Neural cell (in vitro differentiated cells): ENCODE measurements around the gene FSD2. TPM values are rescaled to one million over a fixed set of nuclear protein-coding genes. Genes with fewer than 3 reads are reported as not detected.

Experiments
- H2AFZ ChIP-seq: fragments of 200-600, 300-800 bp; sonication (generic), shearing (Covaris generic); 2 replicates; pipeline ENCODE4 v1.6.0; 2014; ENCODE audit warnings: low read depth, mild to moderate bottlenecking, antibody characterized with exemption, low read length, moderate library complexity
- H3F3A ChIP-seq: fragments of 200-600 bp; shearing (Covaris generic); 2 replicates; pipeline ENCODE4 v1.6.1; 2016; ENCODE audit warnings: mild to moderate bottlenecking, moderate library complexity, mixed read lengths, antibody characterized with exemption, low read length; ENCODE audit not compliant: insufficient read depth, poor library complexity, severe bottlenecking
- H3K27ac ChIP-seq: fragments of 200-600, 300-800 bp; sonication (generic), shearing (Covaris generic); 2 replicates; pipeline ENCODE4 v1.5.1; 2014; ENCODE audit warnings: mild to moderate bottlenecking, low read length, moderate library complexity
- H3K27me3 ChIP-seq: fragments of 300-800, 200-600 bp; sonication (generic), shearing (Covaris generic); 2 replicates; pipeline ENCODE4 v1.6.0; 2014; ENCODE audit warnings: mild to moderate bottlenecking, low read depth, low read length, moderate library complexity; ENCODE audit not compliant: insufficient read depth
- H3K36me3 ChIP-seq: fragments of 300-800, 200-600 bp; sonication (generic), shearing (Covaris generic); 2 replicates; pipeline ENCODE4 v1.5.1; 2014; ENCODE audit warnings: mild to moderate bottlenecking, antibody characterized with exemption, low read length, moderate library complexity; ENCODE audit not compliant: insufficient read depth
- H3K4me2 ChIP-seq: fragments of 300-800, 200-600 bp; sonication (generic), shearing (Covaris generic); 2 replicates; pipeline ENCODE4 v1.6.0; 2014; ENCODE audit warnings: mild to moderate bottlenecking, low read length
- H3K4me3 ChIP-seq: fragments of 300-800, 200-600 bp; sonication (generic), shearing (Covaris generic); 2 replicates; pipeline ENCODE4 v1.5.1; 2014; ENCODE audit warnings: mild to moderate bottlenecking, low read length, moderate library complexity
- H3K79me2 ChIP-seq: fragments of 200-600 bp; shearing (Covaris generic); replicated peaks from 2 replicates; pipeline ENCODE4 v1.6.0; 2014; ENCODE audit warnings: mild to moderate bottlenecking, low read length, moderate library complexity; ENCODE audit not compliant: insufficient read depth
- H3K9ac ChIP-seq: fragments of 300-800, 200-600 bp; sonication (generic), shearing (Covaris generic); 2 replicates; pipeline ENCODE4 v1.6.1; 2016; ENCODE audit warnings: mild to moderate bottlenecking, low read length, mixed read lengths
- H3K9me2 ChIP-seq: fragments of 200-600 bp; shearing (Covaris generic); 2 replicates; pipeline ENCODE4 v1.6.1; 2016; ENCODE audit warnings: mild to moderate bottlenecking, low read length, mixed read lengths; ENCODE audit not compliant: insufficient read depth
- H3K9me3 ChIP-seq: fragments of 200-600, 300-800 bp; sonication (generic), shearing (Covaris generic); 2 replicates; pipeline ENCODE4 v1.6.1; 2016; ENCODE audit warnings: mild to moderate bottlenecking, mixed run types, low read length, moderate library complexity, mixed read lengths
- H4K20me1 ChIP-seq: fragments of 200-600 bp; shearing (Covaris generic); 2 replicates; pipeline ENCODE4 v1.6.1; 2016; ENCODE audit warnings: mild to moderate bottlenecking, mixed run types; ENCODE audit not compliant: insufficient read depth
- EP300 ChIP-seq: fragments of 450-650 bp; conservative IDR thresholded peaks from 2 replicates; pipeline ENCODE4 v1.6.1; 2014; ENCODE audit warnings: antibody characterized with exemption, mild to moderate bottlenecking, moderate library complexity; ENCODE audit not compliant: poor library complexity, severe bottlenecking
- EZH2 ChIP-seq: fragments of 200-600, 300-800 bp; shearing (Covaris generic), sonication (generic); IDR thresholded peaks from 2 replicates; pipeline ENCODE4 v1.6.1; 2014; ENCODE audit warnings: antibody characterized with exemption, low read length, borderline replicate concordance, mild to moderate bottlenecking; ENCODE audit not compliant: insufficient read depth, poor library complexity, severe bottlenecking
- MXI1 ChIP-seq: fragments of 450-650 bp; conservative IDR thresholded peaks from 2 replicates; pipeline ENCODE4 v1.6.1; 2014; ENCODE audit warnings: antibody characterized with exemption, mild to moderate bottlenecking; ENCODE audit not compliant: poor library complexity, severe bottlenecking
- POLR2AphosphoS5 ChIP-seq: IDR thresholded peaks from 2 replicates; pipeline ENCODE4 v1.6.1; 2012
- RAD21 ChIP-seq: fragments of 450-650 bp; conservative IDR thresholded peaks from 2 replicates; pipeline ENCODE4 v1.6.1; 2014; ENCODE audit warnings: antibody characterized with exemption, mild to moderate bottlenecking, moderate library complexity
- REST ChIP-seq: IDR thresholded peaks from 2 replicates; pipeline ENCODE4 v1.6.1; 2012; ENCODE audit warnings: borderline replicate concordance
- SMC3 ChIP-seq: fragments of 450-650 bp; conservative IDR thresholded peaks from 2 replicates; pipeline ENCODE4 v1.6.1; 2014; ENCODE audit warnings: antibody characterized with exemption, mild to moderate bottlenecking, moderate library complexity; ENCODE audit not compliant: poor library complexity
- TAF1 ChIP-seq: IDR thresholded peaks from 2 replicates; pipeline ENCODE4 v1.6.1; 2012; ENCODE audit warnings: low read depth
- polyA plus RNA-seq: library from polyadenylated mRNA; depleted of rRNA; stranded (reverse); fragments of >200 nt; gene quantifications from 2 replicates; pipeline ENCODE4 v1.2.3, GENCODE V29; 2014
- TF ChIP-seq, protein P1 (sequence below): fragments of 450-650 bp; IDR thresholded peaks from 2 replicates; pipeline ENCODE4 v1.5.1; 2014; ENCODE audit warnings: antibody characterized with exemption, mild to moderate bottlenecking, moderate library complexity; ENCODE audit not compliant: poor library complexity, severe bottlenecking

FSD2 gene
- polyA plus RNA-seq, 1 donor from 2014 or later, result not detected

GRCh38 chr15:82803793-82804574, 1.9 kb downstream of the FSD2 start:
- TF ChIP-seq POLR2AphosphoS5 (no peak), REST (no peak), EZH2 (no peak), EP300 (no peak), MXI1 (no peak), RAD21 (no peak), TAF1 (no peak), SMC3 (no peak)
- TF ChIP-seq, protein P1, sequence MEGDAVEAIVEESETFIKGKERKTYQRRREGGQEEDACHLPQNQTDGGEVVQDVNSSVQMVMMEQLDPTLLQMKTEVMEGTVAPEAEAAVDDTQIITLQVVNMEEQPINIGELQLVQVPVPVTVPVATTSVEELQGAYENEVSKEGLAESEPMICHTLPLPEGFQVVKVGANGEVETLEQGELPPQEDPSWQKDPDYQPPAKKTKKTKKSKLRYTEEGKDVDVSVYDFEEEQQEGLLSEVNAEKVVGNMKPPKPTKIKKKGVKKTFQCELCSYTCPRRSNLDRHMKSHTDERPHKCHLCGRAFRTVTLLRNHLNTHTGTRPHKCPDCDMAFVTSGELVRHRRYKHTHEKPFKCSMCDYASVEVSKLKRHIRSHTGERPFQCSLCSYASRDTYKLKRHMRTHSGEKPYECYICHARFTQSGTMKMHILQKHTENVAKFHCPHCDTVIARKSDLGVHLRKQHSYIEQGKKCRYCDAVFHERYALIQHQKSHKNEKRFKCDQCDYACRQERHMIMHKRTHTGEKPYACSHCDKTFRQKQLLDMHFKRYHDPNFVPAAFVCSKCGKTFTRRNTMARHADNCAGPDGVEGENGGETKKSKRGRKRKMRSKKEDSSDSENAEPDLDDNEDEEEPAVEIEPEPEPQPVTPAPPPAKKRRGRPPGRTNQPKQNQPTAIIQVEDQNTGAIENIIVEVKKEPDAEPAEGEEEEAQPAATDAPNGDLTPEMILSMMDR, result no peak
- no peak overlapping the region for H2AFZ ChIP-seq
- no peak overlapping the region for H3K4me2 ChIP-seq
- no peaks in the 10 kb centered on the region for H3K9me3 ChIP-seq
- H3K4me3 ChIP-seq, result no peak overlapping the region
- no peak overlapping the region for H3K9ac ChIP-seq
- no peaks in the 10 kb centered on the region for H3K36me3 ChIP-seq
- H3K79me2 ChIP-seq, result no peaks in the 10 kb centered on the region
- H3K27me3 ChIP-seq, result no peaks in the 10 kb centered on the region
- H3K27ac ChIP-seq, result no peak overlapping the region
- no peaks in the 10 kb centered on the region for H4K20me1 ChIP-seq
- no peaks in the 10 kb centered on the region for H3K9me2 ChIP-seq
- peaks cover 1% of the 10 kb centered on the region for H3F3A ChIP-seq

GRCh38 chr15:82802497-82802896, 3.4 kb downstream of the FSD2 start:
- Histone ChIP-seq H3K36me3 (no peaks in the 10 kb centered on the region), H3K4me2 (no peak overlapping the region), H4K20me1 (no peaks in the 10 kb centered on the region), H3K27ac (no peak overlapping the region), H3K9me2 (no peaks in the 10 kb centered on the region), H2AFZ (no peak overlapping the region), H3K79me2 (no peaks in the 10 kb centered on the region), H3K9ac (no peak overlapping the region), H3K9me3 (no peaks in the 10 kb centered on the region), H3K4me3 (no peak overlapping the region), H3K27me3 (no peaks in the 10 kb centered on the region), H3F3A (no peaks in the 10 kb centered on the region)
- no peak for TF ChIP-seq MXI1
- no peak for TF ChIP-seq RAD21
- no peak for TF ChIP-seq EP300
